GM18520 (cell line): ENCODE results near the gene ANKH.
A peak's percentile ranks its signal among the peaks of the same experiment; 100 is the strongest.

Experiments
- ATAC-seq: cut with Tn5 transposase; IDR thresholded peaks from one replicate; pipeline ENCODE4 v1.9.1; 2021; ENCODE audit not compliant: unreplicated experiment

The ANKH gene

GRCh38 chr5:14699159-14699558, 172.4 kb downstream of the ANKH start:
- no peak for ATAC-seq

- ATAC-seq, result no peak
Observed at GRCh38 chr5:14698495-14698894, 173.1 kb downstream of the ANKH start.

- ATAC-seq, result no peak
Observed at GRCh38 chr5:14696851-14697250, 174.7 kb downstream of the ANKH start.

GRCh38 chr5:14696057-14696456, 175.5 kb downstream of the ANKH start:
- no peak for ATAC-seq

- no peak for ATAC-seq
Observed at GRCh38 chr5:14695152-14695551, 176.4 kb downstream of the ANKH start.

DNA sequence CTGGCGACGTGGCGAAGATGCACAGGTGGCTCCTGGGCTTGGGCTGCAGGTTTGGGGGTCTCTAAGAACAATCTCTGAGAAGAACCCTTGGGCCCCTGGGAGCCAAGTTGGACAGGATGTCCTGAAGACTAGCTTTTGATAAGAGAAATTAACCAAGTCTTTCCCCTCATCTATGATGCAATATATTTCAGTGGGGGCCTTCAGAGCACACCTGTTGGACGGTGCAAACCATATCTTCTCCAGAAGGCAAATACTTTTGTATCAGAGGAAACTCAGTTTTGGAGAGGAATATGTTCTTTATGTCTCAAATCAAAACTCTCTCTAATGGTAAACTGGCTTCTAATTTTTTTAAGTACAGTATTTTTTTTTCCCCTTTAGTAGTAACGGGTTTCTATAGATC, 178.5 kb downstream of the ANKH start:
- no peak for ATAC-seq

DNA sequence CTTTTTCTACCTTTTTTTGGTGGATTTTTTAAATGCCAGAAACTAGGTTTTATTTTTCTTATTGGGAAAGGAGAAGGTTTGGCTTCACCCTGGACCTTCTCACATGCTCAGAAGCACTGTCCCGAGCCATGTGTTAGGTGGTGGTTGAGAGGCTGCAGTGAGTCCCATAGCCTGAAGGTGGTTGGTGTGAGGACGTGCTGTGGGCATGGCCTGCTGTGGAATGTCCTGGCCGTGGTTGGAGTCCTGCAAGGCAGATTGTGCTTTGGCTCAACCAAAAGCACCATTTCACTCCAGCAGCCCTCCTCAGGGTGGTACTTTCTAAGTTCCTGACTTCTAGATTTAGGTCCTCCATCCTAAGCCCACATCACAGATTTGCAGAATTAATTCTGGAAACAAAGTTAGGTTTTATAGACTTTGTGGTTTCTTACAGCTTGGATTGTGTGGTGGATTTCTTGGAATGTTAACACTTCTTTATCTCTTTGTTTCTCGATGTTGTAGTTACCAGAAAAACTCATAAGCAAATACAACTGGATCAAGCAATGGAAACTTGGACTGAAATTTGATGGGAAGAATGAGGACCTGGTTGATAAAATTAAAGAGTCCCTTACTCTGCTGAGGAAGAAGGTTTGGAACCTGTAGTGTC, 184.4 kb downstream of the ANKH start:
- ATAC-seq, result no peak

DNA sequence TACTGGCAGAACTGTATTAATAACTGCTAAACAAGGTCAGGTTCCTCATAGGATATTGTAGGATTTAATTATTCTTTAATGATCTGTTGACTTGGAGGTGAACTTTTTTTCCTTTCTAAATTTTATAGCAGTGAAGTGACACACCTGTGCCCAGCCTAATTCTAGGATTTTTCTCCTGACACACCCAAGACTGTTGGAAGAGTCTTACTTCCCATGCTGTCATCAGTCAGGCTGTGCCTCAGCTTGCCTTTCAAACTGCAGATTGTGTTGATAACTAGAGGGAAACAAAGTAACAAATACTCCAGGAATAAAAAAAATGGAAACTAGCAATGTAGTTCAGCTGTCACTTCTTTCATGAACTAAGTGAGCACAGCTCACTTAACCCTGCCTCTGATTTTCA, 185.1 kb downstream of the ANKH start:
- no peak for ATAC-seq

DNA sequence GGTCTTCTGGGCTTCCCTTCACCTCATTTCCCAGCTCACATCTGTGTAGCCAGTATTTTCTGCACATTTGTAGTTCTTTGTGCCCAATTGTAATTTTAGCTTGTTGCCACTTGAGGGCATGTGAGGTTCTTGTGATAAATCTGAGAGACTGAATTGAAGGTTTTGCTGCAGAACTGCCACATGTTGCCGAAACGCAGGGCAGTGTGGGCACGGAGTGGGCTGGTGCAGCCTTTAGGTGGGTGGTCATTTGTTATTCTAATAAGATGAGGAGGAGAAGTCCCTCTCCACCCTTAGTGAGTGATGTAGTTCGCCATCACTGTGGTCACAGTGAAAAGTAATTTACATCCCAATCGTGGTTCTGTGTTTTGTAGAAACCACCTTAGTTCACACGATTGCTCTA, 185.8 kb downstream of the ANKH start:
- peak; percentile 99 for ATAC-seq

GRCh38 chr5:14684757-14685156, 186.8 kb downstream of the ANKH start:
- ATAC-seq, result no peak

DNA sequence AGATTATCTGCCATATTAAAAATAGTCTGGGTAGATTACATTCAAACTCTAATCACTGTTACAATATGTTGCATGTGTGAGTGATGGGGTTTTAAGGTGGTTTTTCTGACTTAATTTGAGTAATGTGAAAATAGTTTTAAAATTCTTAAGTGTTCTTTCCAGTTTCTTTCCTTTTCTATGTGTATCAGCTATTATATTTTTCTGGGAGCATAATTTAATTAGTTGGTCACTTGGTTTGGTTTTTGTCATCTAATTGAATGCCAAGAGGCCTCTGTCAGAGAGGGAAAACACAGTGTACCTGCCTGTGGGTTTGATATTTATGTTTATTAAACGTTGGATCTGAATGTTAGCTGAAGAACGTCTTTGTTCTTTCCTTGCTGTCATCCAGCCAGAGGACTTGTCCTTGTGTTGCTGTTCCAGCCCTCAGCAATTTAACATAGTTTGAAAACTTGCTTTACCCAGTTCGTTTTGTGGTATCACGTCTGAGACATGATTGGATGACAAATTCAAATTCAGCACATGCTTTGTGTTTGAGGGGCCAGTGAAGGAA, 187.6 kb downstream of the ANKH start:
- no peak for ATAC-seq

- no peak for ATAC-seq
Observed at GRCh38 chr5:14681236-14681752, 190.3 kb downstream of the ANKH start.

DNA sequence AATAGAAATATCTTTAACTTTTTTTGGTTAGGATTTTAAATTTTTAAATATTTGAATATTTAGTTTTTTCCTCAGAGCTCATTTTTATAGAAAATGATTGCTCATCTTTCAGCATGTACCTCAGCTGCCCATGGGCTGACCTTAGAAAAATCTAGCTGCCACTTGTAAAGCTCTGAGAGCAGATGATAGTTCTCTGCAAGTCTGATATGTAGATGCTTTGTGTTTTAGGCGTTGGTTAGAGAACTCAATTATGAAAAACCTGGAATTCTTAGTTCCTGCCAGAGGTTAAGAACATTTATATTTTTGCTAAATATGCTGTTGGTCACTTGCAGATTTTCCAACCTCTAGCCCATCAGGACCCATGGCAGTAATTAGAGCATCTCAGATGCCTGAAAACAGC, 192.0 kb downstream of the ANKH start:
- ATAC-seq, result no peak

- ATAC-seq, result no peak
Observed at GRCh38 chr5:14678773-14679334, 192.7 kb downstream of the ANKH start.

- ATAC-seq, result no peak
Observed at GRCh38 chr5:14676320-14676719, 195.3 kb downstream of the ANKH start.

DNA sequence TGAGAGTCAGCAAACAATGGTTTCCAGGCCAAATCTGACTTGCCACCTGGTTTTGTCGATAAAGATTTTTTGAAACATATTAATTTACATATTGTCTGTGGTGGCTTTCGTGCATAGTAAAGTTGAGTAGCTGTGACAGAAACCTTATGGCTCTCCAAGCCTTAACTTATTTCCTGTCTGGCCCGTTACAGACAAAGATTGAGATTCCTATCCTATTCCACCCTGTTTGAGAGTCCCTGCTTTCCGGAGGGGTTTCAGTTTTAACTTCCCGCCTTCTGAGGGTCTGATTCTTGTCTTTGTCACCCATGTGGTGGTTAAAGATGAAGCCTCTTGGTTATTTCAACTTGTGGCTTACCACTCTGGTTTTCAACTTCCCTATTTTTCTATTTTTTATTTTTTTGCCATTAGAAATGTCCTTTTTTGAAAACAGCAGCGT, 195.7 kb downstream of the ANKH start:
- ATAC-seq, result peak; percentile 27

DNA sequence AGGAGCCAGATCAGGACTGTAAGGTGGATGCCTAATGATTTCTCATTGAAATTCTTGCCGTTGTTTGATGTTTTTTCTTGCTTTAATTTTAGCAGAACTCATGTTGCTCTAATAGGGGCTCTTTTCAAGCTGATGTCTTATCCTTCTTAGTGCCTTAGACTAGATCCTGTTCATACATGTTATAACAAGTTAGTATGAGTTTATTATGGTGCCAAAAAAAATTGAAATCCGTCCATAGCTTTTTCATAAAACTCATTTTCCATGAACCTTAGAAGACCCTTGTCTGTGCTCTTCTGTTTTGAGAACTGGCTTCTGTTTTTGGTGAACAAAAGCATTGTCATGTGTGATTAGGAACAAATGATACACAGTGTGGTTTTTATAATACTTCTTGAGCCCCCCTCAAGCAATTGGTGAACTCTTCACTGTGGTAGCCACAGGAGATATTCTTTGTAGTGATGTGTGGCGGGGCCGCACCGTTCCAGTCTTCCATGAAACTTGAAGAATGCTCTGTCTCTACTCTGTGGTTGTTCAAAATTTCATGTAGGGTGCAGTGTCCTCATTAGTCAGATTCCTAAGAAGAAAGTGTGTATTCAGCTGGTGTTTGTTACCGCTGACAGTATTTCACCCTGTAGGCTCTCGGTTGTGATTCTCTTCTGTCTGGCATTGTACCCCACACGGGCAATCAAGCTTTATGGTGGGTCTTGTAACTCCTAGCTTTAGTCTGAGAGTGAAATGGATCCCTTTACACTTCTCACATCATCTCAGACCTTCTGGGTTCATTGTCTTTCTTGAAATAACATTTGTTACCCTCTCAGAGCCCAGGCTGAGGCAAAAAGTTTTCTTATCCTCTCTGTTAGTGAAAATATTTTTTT, 196.4 kb downstream of the ANKH start:
- no peak for ATAC-seq

GRCh38 chr5:14673443-14673842, 198.1 kb downstream of the ANKH start:
- no peak for ATAC-seq

- ATAC-seq, result no peak
Observed at GRCh38 chr5:14672484-14673394, 198.8 kb downstream of the ANKH start.

DNA sequence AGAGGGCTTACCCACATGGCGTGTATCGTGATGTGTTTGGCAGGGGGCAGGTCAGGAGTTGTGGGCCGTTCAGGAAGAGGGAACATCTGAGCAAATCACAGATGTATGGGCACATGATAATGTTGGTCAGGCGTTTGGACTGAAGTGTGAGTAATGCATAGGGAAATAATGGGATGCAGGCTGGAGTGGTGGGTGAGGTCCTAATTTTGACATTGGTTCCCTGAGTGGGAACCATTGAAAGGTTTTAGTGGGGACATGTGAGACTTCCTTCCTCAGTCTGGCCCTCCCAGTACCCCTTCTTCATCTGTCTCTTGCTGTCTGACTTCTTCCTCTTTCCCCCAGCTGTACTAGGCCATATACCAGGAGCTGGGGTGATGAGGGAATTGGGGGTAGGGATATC, 199.5 kb downstream of the ANKH start:
- ATAC-seq, result no peak

GRCh38 chr5:14671414-14671813, 200.2 kb downstream of the ANKH start:
- no peak for ATAC-seq
